Transverse colon (tissue), 4 donors: Measurements from ENCODE around the gene IRS2. TPM values are rescaled to one million over a fixed set of nuclear protein-coding genes. Genes with fewer than 3 reads are reported as not detected.

ENCODE experiments used
- DNase-seq: peaks from one replicate; pipeline ENCODE4 v3.0.0-alpha.2; 2019
- H3K27ac ChIP-seq, 4 donors: fragments of 200-600 bp; sonication (generic); 2 replicates each; pipeline ENCODE4 v1.5.1; 2016 to 2018; ENCODE audit warnings: inconsistent platforms in 4 of 4
- H3K27me3 ChIP-seq: fragments of 200-600 bp; sonication (generic); 2 replicates; pipeline ENCODE4 v1.5.1; 2017; ENCODE audit warnings: inconsistent platforms
- H3K36me3 ChIP-seq, 4 donors: fragments of 200-600 bp; sonication (generic); 2 replicates each; pipeline ENCODE4 v1.5.1; 2017 to 2019; ENCODE audit warnings: inconsistent platforms in 4 of 4
- H3K4me1 ChIP-seq, 4 donors: fragments of 200-600 bp; sonication (generic); 2 replicates each; pipeline ENCODE4 v1.5.1; 2017 to 2020; ENCODE audit warnings: inconsistent platforms in 4 of 4
- H3K4me3 ChIP-seq, 4 donors: fragments of 200-600 bp; sonication (generic); 1 replicate in 1 of 4; 2 replicates in 3 of 4; pipeline versions ENCODE4 v1.5.1 to v1.6.1; 2017 to 2019; ENCODE audit warnings: inconsistent platforms in 4 of 4
- H3K9me3 ChIP-seq, 2 donors: fragments of 200-600 bp; sonication (generic); 2 replicates each; pipeline ENCODE4 v1.5.1; 2017 to 2019; ENCODE audit warnings: inconsistent platforms in 2 of 2
- EP300 ChIP-seq: sonication (generic); formaldehyde crosslinking; IDR thresholded peaks from one replicate; pipeline ENCODE4 v1.6.1; 2017; ENCODE audit warnings: antibody characterized with exemption, low read depth
- POLR2A ChIP-seq: fragments of 450-650 bp; IDR thresholded peaks from one replicate; pipeline ENCODE4 v1.6.1; 2016; ENCODE audit warnings: antibody characterized with exemption, mild to moderate bottlenecking, moderate library complexity
- POLR2AphosphoS5 ChIP-seq, 3 donors: sonication (generic); formaldehyde crosslinking; IDR thresholded peaks; one replicate each; pipeline ENCODE4 v1.6.1; 2016; ENCODE audit warnings: antibody characterized with exemption in 3 of 3
- WGBS, 2 donors: methylation state at CpG; one replicate each; pipeline ENCODE4 v1.1.5; 2018; ENCODE audit warnings: low coverage in 1 of 2; 5-methylcytosine and 5-hydroxymethylcytosine counted together
- in situ Hi-C, 4 donors: fragments of 200-750 bp; cut with MboI; loops; one replicate each; pipeline versions ENCODE4 v1.15.0 to v1.15.1; 2017; ENCODE audit warnings: low sequenced_read_pairs in 3 of 4, low pct_ligation_motif_present in 1 of 4, low pct_unique_long_range_greater_than_20kb in 1 of 4
- intact Hi-C: fragments of 100-400 bp; cut with DNase I; formaldehyde crosslinking; loops from one replicate; pipeline ENCODE4 v1.15.1; 2023; ENCODE audit warnings: low total_unique reads
- total RNA-seq, 4 donors: library from RNA; depleted of rRNA; stranded (reverse); fragments of >200 nt; gene quantifications; one replicate each; pipeline ENCODE4 v1.1.0, GENCODE V29; 2016
- TF ChIP-seq, protein P1 (sequence below), 5 experiments: fragments of 200-600 bp in 3 of 5; fragments of 450-650 bp in 2 of 5; sonication (generic) in 3 of 5; IDR thresholded peaks; 1 replicate in 2 of 5; 2 replicates in 3 of 5; pipeline ENCODE4 v1.5.1; 2016 to 2017; ENCODE audit warnings: antibody characterized with exemption in 5 of 5, inconsistent platforms in 3 of 5, mild to moderate bottlenecking in 2 of 5, moderate library complexity in 1 of 5

The IRS2 gene
- total RNA-seq, 4 donors from 2014 or later: 12.5 to 72.6 (median 28.5) TPM

DNA sequence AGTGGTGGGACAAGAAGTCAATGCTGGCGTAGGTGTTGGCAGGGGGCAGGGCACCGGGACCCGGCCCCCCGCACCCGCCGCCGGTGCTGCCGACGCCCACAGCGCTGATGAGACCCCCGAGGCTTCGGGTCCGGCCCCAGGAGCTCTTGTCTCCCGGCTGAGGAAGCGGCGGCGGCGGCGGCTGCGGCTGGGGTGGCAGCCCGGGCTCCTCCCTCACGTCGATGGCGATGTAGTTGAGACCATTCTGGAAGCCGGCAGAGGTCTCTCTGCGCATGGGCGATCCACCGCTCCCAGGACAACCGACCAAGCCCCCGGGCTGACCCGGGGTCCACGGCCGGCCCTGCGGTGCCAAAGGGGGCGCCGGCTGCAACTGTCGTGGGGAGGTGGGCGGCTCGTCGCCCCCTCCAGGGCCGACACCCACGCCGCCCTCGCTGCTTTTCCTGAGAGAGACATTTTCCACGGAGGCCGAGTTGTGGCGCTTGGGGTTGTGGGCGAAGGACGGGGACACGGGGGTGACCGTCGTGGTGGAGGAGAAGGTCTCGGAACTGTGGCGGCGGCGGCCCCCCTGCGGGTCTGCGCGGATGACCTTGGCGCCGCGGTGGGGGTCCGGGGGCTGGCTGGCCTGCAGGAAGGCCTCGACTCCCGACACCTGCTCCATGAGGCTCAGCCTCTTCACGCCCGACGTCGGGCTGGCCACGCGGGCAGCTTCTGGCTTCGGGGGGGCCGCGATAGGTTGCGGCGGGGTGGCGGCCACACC is 4.1 kb downstream of the IRS2 start:
- WGBS, 2 donors: 95% methylated on average over 61 of the region's 77 CpGs; no CpG with 5 or more reads in 1 of the 2 donors
- in situ Hi-C loops (loop anchor here in 3 of 4 donors (25.0 kb wide), 3 partner anchors 330 to 820 kb away; no protein-coding TSS in a partner anchor), intact Hi-C loops (loop anchor here (5.0 kb wide), 1 partner anchor 325 kb away; no protein-coding TSS in a partner anchor)
- DNase-seq: no peak
- peaks cover 14 to 68% (median 47%) of the 10 kb centered on the region in 4 donors for H3K4me1 ChIP-seq
- TF ChIP-seq, protein P1, sequence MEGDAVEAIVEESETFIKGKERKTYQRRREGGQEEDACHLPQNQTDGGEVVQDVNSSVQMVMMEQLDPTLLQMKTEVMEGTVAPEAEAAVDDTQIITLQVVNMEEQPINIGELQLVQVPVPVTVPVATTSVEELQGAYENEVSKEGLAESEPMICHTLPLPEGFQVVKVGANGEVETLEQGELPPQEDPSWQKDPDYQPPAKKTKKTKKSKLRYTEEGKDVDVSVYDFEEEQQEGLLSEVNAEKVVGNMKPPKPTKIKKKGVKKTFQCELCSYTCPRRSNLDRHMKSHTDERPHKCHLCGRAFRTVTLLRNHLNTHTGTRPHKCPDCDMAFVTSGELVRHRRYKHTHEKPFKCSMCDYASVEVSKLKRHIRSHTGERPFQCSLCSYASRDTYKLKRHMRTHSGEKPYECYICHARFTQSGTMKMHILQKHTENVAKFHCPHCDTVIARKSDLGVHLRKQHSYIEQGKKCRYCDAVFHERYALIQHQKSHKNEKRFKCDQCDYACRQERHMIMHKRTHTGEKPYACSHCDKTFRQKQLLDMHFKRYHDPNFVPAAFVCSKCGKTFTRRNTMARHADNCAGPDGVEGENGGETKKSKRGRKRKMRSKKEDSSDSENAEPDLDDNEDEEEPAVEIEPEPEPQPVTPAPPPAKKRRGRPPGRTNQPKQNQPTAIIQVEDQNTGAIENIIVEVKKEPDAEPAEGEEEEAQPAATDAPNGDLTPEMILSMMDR (IDR thresholded peaks at IDR 0.05): no peak
- peak; percentile 11 for TF ChIP-seq POLR2A
- H3K27me3 ChIP-seq: no peaks in the 10 kb centered on the region
- H3K4me3 ChIP-seq: peak overlapping the region; percentile 16 to 49 (median 26)
- peaks cover 0 to 19% (median 6%) of the 10 kb centered on the region in 4 donors for H3K36me3 ChIP-seq
- H3K9me3 ChIP-seq: no peaks in the 10 kb centered on the region
- H3K27ac ChIP-seq: peak overlapping the region in 3 of 4 donors; percentile 1 to 49 (median 41)

DNA sequence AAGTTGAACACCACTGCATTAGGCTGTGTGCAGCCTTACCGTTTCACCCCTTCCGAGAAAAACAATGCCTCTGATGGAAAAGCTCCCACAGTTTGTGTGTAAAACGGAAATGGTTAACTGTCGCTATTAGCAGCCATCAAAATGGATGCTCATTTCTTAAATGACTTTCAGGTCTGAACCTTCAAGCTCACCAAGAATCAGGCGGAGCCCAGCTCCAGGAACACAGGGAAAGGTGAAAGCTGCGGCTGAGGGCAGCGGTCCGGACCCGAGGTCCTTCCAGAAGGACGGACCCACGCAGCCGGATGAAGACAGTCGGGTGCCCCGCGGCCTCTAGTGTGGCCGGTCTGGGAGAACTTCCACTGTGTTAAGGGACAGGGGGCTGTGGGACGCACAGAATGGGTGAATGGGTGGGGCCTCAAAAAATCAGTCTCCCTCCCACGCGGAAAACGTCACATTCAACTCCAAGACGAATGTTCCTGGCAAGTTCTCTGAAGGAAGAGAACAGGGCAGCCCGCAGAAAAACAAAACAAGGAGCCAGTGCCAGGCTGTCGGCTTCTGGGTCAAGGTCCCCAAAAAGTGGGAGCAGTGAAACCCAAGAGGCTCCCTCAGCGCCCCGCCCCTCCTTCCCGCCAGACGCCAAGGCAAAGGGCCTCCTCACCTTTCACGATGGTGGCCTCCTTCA is 4.9 kb downstream of the IRS2 start:
- Histone ChIP-seq H3K4me1 (peaks cover 18 to 74% (median 49%) of the 10 kb centered on the region in 4 donors), H3K4me3 (peak overlapping the region; percentile 16 to 49 (median 26)), H3K27ac (peak overlapping the region in 3 of 4 donors; percentile 1 to 49 (median 41)), H3K9me3 (no peaks in the 10 kb centered on the region), H3K36me3 (peaks cover 0 to 19% (median 6%) of the 10 kb centered on the region in 4 donors), H3K27me3 (no peaks in the 10 kb centered on the region)
- intact Hi-C loops (loop anchor here (5.0 kb wide), 1 partner anchor 326 kb away; no protein-coding TSS in a partner anchor), in situ Hi-C loops (loop anchor here in 3 of 4 donors (25.0 kb wide), 3 partner anchors 331 to 819 kb away; no protein-coding TSS in a partner anchor)
- TF ChIP-seq, protein P1 (IDR thresholded peaks at IDR 0.05): no peak
- TF ChIP-seq POLR2AphosphoS5 (IDR thresholded peaks at IDR 0.05): no peak
- TF ChIP-seq POLR2A: no peak
- TF ChIP-seq EP300: no peak
- WGBS, 2 donors: 60 to 72% methylated on average over 1 to 28 of the region's 28 CpGs
- DNase-seq: no peak

DNA sequence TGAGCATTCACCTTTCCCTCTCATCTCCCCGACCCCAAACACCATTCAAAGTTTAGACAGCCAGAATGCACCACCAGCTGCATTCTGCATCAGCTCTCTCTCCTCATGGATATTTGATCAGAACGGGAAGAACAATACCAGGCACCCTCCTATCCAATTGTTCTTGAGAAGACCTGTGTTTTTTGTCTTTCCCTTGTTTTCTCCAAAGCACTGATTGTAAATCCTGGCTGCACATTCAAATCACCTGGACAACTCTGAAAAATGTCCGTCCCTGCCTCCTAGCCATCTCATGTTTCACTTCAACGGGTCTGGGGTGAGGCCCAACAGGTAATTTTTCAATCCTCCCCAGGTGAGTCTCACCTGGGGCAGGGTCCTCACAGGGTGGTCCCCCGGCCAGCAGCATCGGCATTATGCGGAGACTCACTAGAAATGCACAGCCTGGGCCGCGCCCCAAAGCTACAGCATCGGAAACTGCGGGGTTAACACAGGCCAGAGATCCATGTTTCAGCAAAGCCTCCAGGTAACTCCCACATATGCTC is 5.5 kb downstream of the IRS2 start:
- H3K27me3 ChIP-seq: no peaks in the 10 kb centered on the region
- no peaks in the 10 kb centered on the region for H3K9me3 ChIP-seq
- H3K27ac ChIP-seq: peak overlapping the region in 2 of 4 donors; percentile 41 to 49
- in situ Hi-C loops (loop anchor here in 3 of 4 donors (25.0 kb wide), 3 partner anchors 331 to 819 kb away; no protein-coding TSS in a partner anchor), intact Hi-C loops (loop anchor here (5.0 kb wide), 1 partner anchor 326 kb away; no protein-coding TSS in a partner anchor)
- peak overlapping the region; percentile 16 to 49 (median 26) for H3K4me3 ChIP-seq
- peaks cover 0 to 19% (median 6%) of the 10 kb centered on the region in 4 donors for H3K36me3 ChIP-seq
- peaks cover 18 to 74% (median 49%) of the 10 kb centered on the region in 4 donors for H3K4me1 ChIP-seq
- no peak for DNase-seq
- TF ChIP-seq, protein P1 (IDR thresholded peaks at IDR 0.05): no peak
- 41 to 77% methylated on average over 11 of the region's 11 CpGs for WGBS, 2 donors
